Hematopoietic multipotent progenitor cell treated with erythropoietin and hydrocortisone succinate and interleukin-3 and kit ligand, for 17 days (in vitro differentiated cells): Measurements from ENCODE around the gene NSUN6.
"Not testable (repeated sequence)": the region's sequence is repeated elsewhere in the genome, so short reads cannot be mapped to it uniquely, and the experiment has no call there.

Source experiments
- DNase-seq: peaks from one replicate; pipeline ENCODE4 v3.0.0-alpha.2; 2015; ENCODE audit warnings: low spot score

Gene NSUN6

GRCh38 chr10:18659125-18659818 is 7.9 kb upstream of the NSUN6 start, which contains the start of gene ARL5B:
Gene ARL5B (plus strand): TSS chr10:18659431. CDS start chr10:18659638, 207 bp downstream.
- DNase-seq, result peak; percentile 91

GRCh38 chr10:18658271-18659124 is 7.1 kb upstream of the NSUN6 start:
- peak; percentile 25 for DNase-seq

- DNase-seq, result no peak
Observed at GRCh38 chr10:18656724-18657123, 5.3 kb upstream of the NSUN6 start.

GRCh38 chr10:18653112-18653511 is 1.7 kb upstream of the NSUN6 start:
- DNase-seq, result no peak

GRCh38 chr10:18650404-18650997 is 886 bp downstream of the NSUN6 start:
- peak; percentile 56 for DNase-seq

- peak; percentile 26 for DNase-seq
Observed at GRCh38 chr10:18649364-18649959, 1.9 kb downstream of the NSUN6 start.

GRCh38 chr10:18647945-18648344 is 3.4 kb downstream of the NSUN6 start:
- no peak for DNase-seq

- no peak for DNase-seq
Observed at GRCh38 chr10:18647151-18647550, 4.2 kb downstream of the NSUN6 start.

GRCh38 chr10:18639719-18640118 is 11.7 kb downstream of the NSUN6 start:
- DNase-seq, result not testable (repeated sequence)

GRCh38 chr10:18637400-18637799 is 14.0 kb downstream of the NSUN6 start:
- DNase-seq, result not testable (repeated sequence)

GRCh38 chr10:18635995-18636394 is 15.4 kb downstream of the NSUN6 start:
- no peak for DNase-seq

- not testable (repeated sequence) for DNase-seq
Observed at GRCh38 chr10:18632500-18632899, 18.9 kb downstream of the NSUN6 start.

- peak; percentile 39 for DNase-seq
Observed at GRCh38 chr10:18627452-18628018, 23.9 kb downstream of the NSUN6 start.

GRCh38 chr10:18625886-18626285 is 25.5 kb downstream of the NSUN6 start:
- DNase-seq, result no peak

GRCh38 chr10:18623671-18624070 is 27.7 kb downstream of the NSUN6 start:
- not testable (repeated sequence) for DNase-seq

- DNase-seq, result no peak
Observed at GRCh38 chr10:18620856-18621255, 30.5 kb downstream of the NSUN6 start.

- DNase-seq, result no peak
Observed at GRCh38 chr10:18619016-18619415, 32.4 kb downstream of the NSUN6 start.

GRCh38 chr10:18616337-18616736 is 35.0 kb downstream of the NSUN6 start:
- peak; percentile 38 for DNase-seq

- no peak for DNase-seq
Observed at GRCh38 chr10:18615618-18616017, 35.8 kb downstream of the NSUN6 start.

- DNase-seq, result no peak
Observed at GRCh38 chr10:18611168-18611567, 40.2 kb downstream of the NSUN6 start.

GRCh38 chr10:18610517-18610916 is 40.9 kb downstream of the NSUN6 start:
- DNase-seq, result no peak

- DNase-seq, result no peak
Observed at GRCh38 chr10:18608596-18608995, 42.8 kb downstream of the NSUN6 start.
